ENCODE results near the gene SLC66A3.

The SLC66A3 gene

GRCh38 chr2:11179196-11179595 lies 23.9 kb downstream of the SLC66A3 start:
- Histone ChIP-seq H3K9me3 (ENCODE audit: low read depth, low read length) (no peaks in the 10 kb centered on the region), H3K4me3 (no peak overlapping the region), H3K9ac (ENCODE audit: insufficient read length) (no peak overlapping the region), H3K36me3 (ENCODE audit: insufficient read depth, low read length) (peaks cover 7% of the 10 kb centered on the region), H3K27ac (no peak overlapping the region)
- DNase-seq (ENCODE audit: low read depth, low spot score): no peak
- no peak for TF ChIP-seq FOXP2 (optimal IDR thresholded peaks at IDR 0.05; ENCODE audit: control extremely low read depth, extremely low read length, insufficient read depth)
- no peak for TF ChIP-seq POLR2AphosphoS5 (IDR thresholded peaks at IDR 0.05; ENCODE audit: borderline replicate concordance, low read depth, low read length)
- no peak for TF ChIP-seq EZH2 (IDR thresholded peaks at IDR 0.05)

- Histone ChIP-seq H3K9me3 (ENCODE audit: low read depth, low read length) (no peaks in the 10 kb centered on the region), H3K36me3 (ENCODE audit: insufficient read depth, low read length) (peaks cover 8% of the 10 kb centered on the region), H3K27ac (no peak overlapping the region), H3K4me3 (no peak overlapping the region), H3K9ac (ENCODE audit: insufficient read length) (no peak overlapping the region)
- TF ChIP-seq EZH2 (IDR thresholded peaks at IDR 0.05) (no peak), POLR2AphosphoS5 (IDR thresholded peaks at IDR 0.05; ENCODE audit: borderline replicate concordance, low read depth, low read length) (no peak), FOXP2 (optimal IDR thresholded peaks at IDR 0.05; ENCODE audit: control extremely low read depth, extremely low read length, insufficient read depth) (no peak)
- no peak for DNase-seq (ENCODE audit: low read depth, low spot score)
Measured at GRCh38 chr2:11179899-11180298, 24.6 kb downstream of the SLC66A3 start.

GRCh38 chr2:11180653-11181052 lies 25.4 kb downstream of the SLC66A3 start:
- Histone ChIP-seq H3K4me3 (no peak overlapping the region), H3K36me3 (ENCODE audit: insufficient read depth, low read length) (peaks cover 13% of the 10 kb centered on the region), H3K9me3 (ENCODE audit: low read depth, low read length) (no peaks in the 10 kb centered on the region), H3K9ac (ENCODE audit: insufficient read length) (no peak overlapping the region), H3K27ac (no peak overlapping the region)
- no peak for TF ChIP-seq POLR2AphosphoS5 (IDR thresholded peaks at IDR 0.05; ENCODE audit: borderline replicate concordance, low read depth, low read length)
- no peak for TF ChIP-seq FOXP2 (optimal IDR thresholded peaks at IDR 0.05; ENCODE audit: control extremely low read depth, extremely low read length, insufficient read depth)
- no peak for TF ChIP-seq EZH2 (IDR thresholded peaks at IDR 0.05)
- no peak for DNase-seq (ENCODE audit: low read depth, low spot score)

- H3K27ac ChIP-seq: no peak overlapping the region
- H3K4me3 ChIP-seq: no peak overlapping the region
- DNase-seq (ENCODE audit: low read depth, low spot score): no peak
- peaks cover 13% of the 10 kb centered on the region for H3K36me3 ChIP-seq (ENCODE audit: insufficient read depth, low read length)
- no peak overlapping the region for H3K9ac ChIP-seq (ENCODE audit: insufficient read length)
- H3K9me3 ChIP-seq (ENCODE audit: low read depth, low read length): no peaks in the 10 kb centered on the region
- TF ChIP-seq POLR2AphosphoS5 (IDR thresholded peaks at IDR 0.05; ENCODE audit: borderline replicate concordance, low read depth, low read length): no peak
- TF ChIP-seq EZH2 (IDR thresholded peaks at IDR 0.05): no peak
- no peak for TF ChIP-seq FOXP2 (optimal IDR thresholded peaks at IDR 0.05; ENCODE audit: control extremely low read depth, extremely low read length, insufficient read depth)
Measured at GRCh38 chr2:11182951-11183350, 27.7 kb downstream of the SLC66A3 start.

GRCh38 chr2:11186145-11186544 lies 30.9 kb downstream of the SLC66A3 start:
- TF ChIP-seq EZH2 (IDR thresholded peaks at IDR 0.05) (no peak), FOXP2 (optimal IDR thresholded peaks at IDR 0.05; ENCODE audit: control extremely low read depth, extremely low read length, insufficient read depth) (no peak)
- peaks cover 30% of the 10 kb centered on the region for H3K36me3 ChIP-seq (ENCODE audit: insufficient read depth, low read length)
- H3K9me3 ChIP-seq (ENCODE audit: low read depth, low read length): no peaks in the 10 kb centered on the region
- no peak overlapping the region for H3K4me3 ChIP-seq
- H3K27ac ChIP-seq: no peak overlapping the region; the same call in 1 of the 2 replicates
- no peak overlapping the region for H3K9ac ChIP-seq (ENCODE audit: insufficient read length)
- no peak for DNase-seq (ENCODE audit: low read depth, low spot score)

- Histone ChIP-seq H3K4me3 (no peak overlapping the region), H3K9ac (ENCODE audit: insufficient read length) (no peak overlapping the region), H3K9me3 (ENCODE audit: low read depth, low read length) (no peaks in the 10 kb centered on the region), H3K36me3 (ENCODE audit: insufficient read depth, low read length) (peaks cover 40% of the 10 kb centered on the region), H3K27ac (0 out of 2 replicates have a peak overlapping the region, but pooled peaks have one; percentile 13)
- TF ChIP-seq FOXP2 (optimal IDR thresholded peaks at IDR 0.05; ENCODE audit: control extremely low read depth, extremely low read length, insufficient read depth): no peak
- no peak for TF ChIP-seq POLR2AphosphoS5 (IDR thresholded peaks at IDR 0.05; ENCODE audit: borderline replicate concordance, low read depth, low read length)
- DNase-seq (ENCODE audit: low read depth, low spot score): no peak
Measured at GRCh38 chr2:11187083-11187619, 31.9 kb downstream of the SLC66A3 start.

- DNase-seq (ENCODE audit: low read depth, low spot score): no peak
- TF ChIP-seq FOXP2 (optimal IDR thresholded peaks at IDR 0.05; ENCODE audit: control extremely low read depth, extremely low read length, insufficient read depth) (no peak), EZH2 (IDR thresholded peaks at IDR 0.05) (no peak), POLR2AphosphoS5 (IDR thresholded peaks at IDR 0.05; ENCODE audit: borderline replicate concordance, low read depth, low read length) (no peak)
Measured at GRCh38 chr2:11187731-11188130, 32.5 kb downstream of the SLC66A3 start.

GRCh38 chr2:11196246-11196645 lies 41.0 kb downstream of the SLC66A3 start:
- H3K36me3 ChIP-seq (ENCODE audit: insufficient read depth, low read length): peaks cover 77% of the 10 kb centered on the region
- no peak overlapping the region for H3K27ac ChIP-seq
- no peak for DNase-seq (ENCODE audit: low read depth, low spot score)
- H3K9me3 ChIP-seq (ENCODE audit: low read depth, low read length): no peaks in the 10 kb centered on the region
- no peak for TF ChIP-seq EZH2 (IDR thresholded peaks at IDR 0.05)
- TF ChIP-seq FOXP2 (optimal IDR thresholded peaks at IDR 0.05; ENCODE audit: control extremely low read depth, extremely low read length, insufficient read depth): no peak
- TF ChIP-seq POLR2AphosphoS5 (IDR thresholded peaks at IDR 0.05; ENCODE audit: borderline replicate concordance, low read depth, low read length): no peak
- H3K9ac ChIP-seq (ENCODE audit: insufficient read length): no peak overlapping the region
- H3K4me3 ChIP-seq: no peak overlapping the region

More at GRCh38 chr2:11187731-11188130, 32.5 kb downstream of the SLC66A3 start:
- Histone ChIP-seq H3K36me3 (ENCODE audit: insufficient read depth, low read length) (peaks cover 40% of the 10 kb centered on the region), H3K9me3 (ENCODE audit: low read depth, low read length) (no peaks in the 10 kb centered on the region), H3K4me3 (no peak overlapping the region), H3K9ac (ENCODE audit: insufficient read length) (no peak overlapping the region), H3K27ac (no peak overlapping the region)

- no peaks in the 10 kb centered on the region for H3K9me3 ChIP-seq (ENCODE audit: low read depth, low read length)
- no peak overlapping the region for H3K27ac ChIP-seq
- H3K36me3 ChIP-seq (ENCODE audit: insufficient read depth, low read length): peaks cover 52% of the 10 kb centered on the region
- TF ChIP-seq EZH2 (IDR thresholded peaks at IDR 0.05) (no peak), POLR2AphosphoS5 (IDR thresholded peaks at IDR 0.05; ENCODE audit: borderline replicate concordance, low read depth, low read length) (no peak), FOXP2 (optimal IDR thresholded peaks at IDR 0.05; ENCODE audit: control extremely low read depth, extremely low read length, insufficient read depth) (no peak)
- no peak overlapping the region for H3K4me3 ChIP-seq
- no peak for DNase-seq (ENCODE audit: low read depth, low spot score)
- no peak overlapping the region for H3K9ac ChIP-seq (ENCODE audit: insufficient read length)
Measured at GRCh38 chr2:11200651-11201050, 45.4 kb downstream of the SLC66A3 start.

Data from SK-N-MC (cell line).